Tibial nerve (tissue), 4 donors: ENCODE data around the gene MPP2. TPM values are rescaled to one million over a fixed set of nuclear protein-coding genes. Genes with fewer than 3 reads are reported as not detected.

Experiments
- DNase-seq, 2 donors: peaks; one replicate each; pipeline ENCODE4 v3.0.0-alpha.2; 2019; ENCODE audit warnings: low spot score in 2 of 2
- H3K27ac ChIP-seq, 4 donors: fragments of 200-600 bp; sonication (generic) in 3 of 4; one replicate each; pipeline ENCODE4 v1.5.1; 2017 to 2019; ENCODE audit warnings: mild to moderate bottlenecking in 1 of 4
- H3K27me3 ChIP-seq, 2 donors: fragments of 200-600 bp; sonication (generic) in 1 of 2; one replicate each; pipeline versions ENCODE4 v1.5.1 to v1.6.0; 2017 to 2019
- H3K36me3 ChIP-seq, 3 donors: fragments of 200-600 bp; sonication (generic); one replicate each; pipeline ENCODE4 v1.5.1; 2018 to 2019
- H3K4me1 ChIP-seq, 4 donors: fragments of 200-600 bp; sonication (generic) in 3 of 4; one replicate each; pipeline ENCODE4 v1.5.1; 2017 to 2019
- H3K4me3 ChIP-seq, 4 donors: fragments of 200-600 bp; sonication (generic) in 3 of 4; one replicate each; pipeline ENCODE4 v1.5.1; 2017 to 2019; ENCODE audit warnings: mild to moderate bottlenecking in 1 of 4, moderate library complexity in 1 of 4
- H3K9me3 ChIP-seq, 4 donors: fragments of 200-600 bp; sonication (generic) in 3 of 4; one replicate each; pipeline ENCODE4 v1.5.1; 2017 to 2019
- CTCF ChIP-seq, 5 experiments: fragments of 200-600 bp in 3 of 5; fragments of 450-650 bp in 2 of 5; sonication (generic) in 3 of 5; IDR thresholded peaks; one replicate each; pipeline ENCODE4 v1.5.1; 2016 to 2019; ENCODE audit warnings: antibody characterized with exemption in 5 of 5, mild to moderate bottlenecking in 3 of 5, moderate library complexity in 2 of 5
- EP300 ChIP-seq, 2 donors: sonication (generic); formaldehyde crosslinking; IDR thresholded peaks; one replicate each; pipeline ENCODE4 v1.6.1; 2017; ENCODE audit warnings: antibody characterized with exemption in 2 of 2, mild to moderate bottlenecking in 1 of 2
- POLR2A ChIP-seq, 2 donors: fragments of 450-650 bp; IDR thresholded peaks; one replicate each; pipeline ENCODE4 v1.6.1; 2017; ENCODE audit warnings: antibody characterized with exemption in 2 of 2, mild to moderate bottlenecking in 2 of 2, moderate library complexity in 2 of 2
- WGBS, 2 donors: methylation state at CpG; one replicate each; pipeline ENCODE4 v1.1.5; 2018; 5-methylcytosine and 5-hydroxymethylcytosine counted together
- total RNA-seq, 4 donors: library from RNA; depleted of rRNA; stranded (reverse); fragments of >200 nt; gene quantifications; one replicate each; pipeline ENCODE4 v1.1.0, GENCODE V29; 2016

MPP2 gene
- total RNA-seq, 4 donors from 2014 or later, result 4.2 to 22.9 (median 9.3) TPM

GRCh38 chr17:43877031-43877430 lies 30.3 kb downstream of the MPP2 start:
- TF ChIP-seq CTCF (IDR thresholded peaks at IDR 0.05), result no peak
- no peak for TF ChIP-seq EP300 (IDR thresholded peaks at IDR 0.05)
- TF ChIP-seq POLR2A (IDR thresholded peaks at IDR 0.05), result no peak
- Histone ChIP-seq H3K27me3 (no peaks in the 10 kb centered on the region), H3K36me3 (peaks cover 0 to 12% (median 0%) of the 10 kb centered on the region in 3 donors), H3K4me1 (no peaks in the 10 kb centered on the region), H3K27ac (no peak overlapping the region), H3K4me3 (no peak overlapping the region), H3K9me3 (no peaks in the 10 kb centered on the region)
- no peak for DNase-seq
- WGBS, 2 donors, result 65 to 69% methylated on average over 4 to 7 of the region's 7 CpGs

GRCh38 chr17:43875476-43876147 lies 31.7 kb downstream of the MPP2 start:
- TF ChIP-seq POLR2A (IDR thresholded peaks at IDR 0.05) (no peak), CTCF (IDR thresholded peaks at IDR 0.05) (no peak), EP300 (IDR thresholded peaks at IDR 0.05) (no peak)
- WGBS, 2 donors, result 85 to 89% methylated on average over 3 of the region's 3 CpGs
- no peak overlapping the region for H3K27ac ChIP-seq
- H3K4me3 ChIP-seq, result no peak overlapping the region
- DNase-seq, result no peak
- H3K27me3 ChIP-seq, result peaks cover 0 to under 1% of the 10 kb centered on the region in 2 donors
- no peaks in the 10 kb centered on the region for H3K36me3 ChIP-seq
- H3K9me3 ChIP-seq, result no peaks in the 10 kb centered on the region
- no peaks in the 10 kb centered on the region for H3K4me1 ChIP-seq

GRCh38 chr17:43874293-43874692 lies 33.0 kb downstream of the MPP2 start:
- no peaks in the 10 kb centered on the region for H3K36me3 ChIP-seq
- H3K9me3 ChIP-seq, result no peaks in the 10 kb centered on the region
- H3K4me3 ChIP-seq, result no peak overlapping the region
- DNase-seq, result no peak
- no peak overlapping the region for H3K27ac ChIP-seq
- TF ChIP-seq EP300 (IDR thresholded peaks at IDR 0.05) (no peak), CTCF (IDR thresholded peaks at IDR 0.05) (no peak), POLR2A (IDR thresholded peaks at IDR 0.05) (no peak)
- WGBS, 2 donors, result 71 to 74% methylated on average over 3 of the region's 3 CpGs
- no peaks in the 10 kb centered on the region for H3K4me1 ChIP-seq
- peaks cover 0 to 3% of the 10 kb centered on the region in 2 donors for H3K27me3 ChIP-seq

GRCh38 chr17:43873815-43874214 lies 33.5 kb downstream of the MPP2 start:
- WGBS, 2 donors, result 61 to 66% methylated on average over 6 of the region's 6 CpGs
- DNase-seq, result no peak
- TF ChIP-seq EP300 (IDR thresholded peaks at IDR 0.05), result no peak
- TF ChIP-seq CTCF (IDR thresholded peaks at IDR 0.05), result no peak
- TF ChIP-seq POLR2A (IDR thresholded peaks at IDR 0.05), result no peak

GRCh38 chr17:43873091-43873490 lies 34.2 kb downstream of the MPP2 start:
- peaks cover 0 to 3% of the 10 kb centered on the region in 2 donors for H3K27me3 ChIP-seq
- TF ChIP-seq POLR2A (IDR thresholded peaks at IDR 0.05) (no peak), EP300 (IDR thresholded peaks at IDR 0.05) (no peak), CTCF (IDR thresholded peaks at IDR 0.05) (no peak)
- no peak for DNase-seq
- H3K36me3 ChIP-seq, result no peaks in the 10 kb centered on the region
- 58 to 69% methylated on average over 5 of the region's 5 CpGs for WGBS, 2 donors
- no peaks in the 10 kb centered on the region for H3K4me1 ChIP-seq
- no peaks in the 10 kb centered on the region for H3K9me3 ChIP-seq
- H3K27ac ChIP-seq, result no peak overlapping the region
- H3K4me3 ChIP-seq, result no peak overlapping the region

More at GRCh38 chr17:43873815-43874214, 33.5 kb downstream of the MPP2 start:
- Histone ChIP-seq H3K4me3 (no peak overlapping the region), H3K27me3 (peaks cover 0 to 3% of the 10 kb centered on the region in 2 donors), H3K27ac (no peak overlapping the region), H3K36me3 (no peaks in the 10 kb centered on the region), H3K9me3 (no peaks in the 10 kb centered on the region), H3K4me1 (no peaks in the 10 kb centered on the region)
